ENCODE measurements around the gene STEAP4. TPM values are rescaled to one million over a fixed set of nuclear protein-coding genes. Genes with fewer than 3 reads are reported as not detected.

Gene STEAP4
- polyA plus RNA-seq, 1 donor (not counting 4 experiments of a cell fraction or from before 2014, with no cell fraction given): 2.0 TPM

GRCh38 chr7:88300401-88300945, 6.2 kb downstream of the STEAP4 start:
- dilution Hi-C loops (cut with MboI; ENCODE audit: extremely low pct_ligation_motif_present, low sequenced_read_pairs): no loop called here
- H3K79me2 ChIP-seq (ENCODE audit: control insufficient read depth, insufficient read depth, low read length): no peaks in the 10 kb centered on the region
- DNase-seq (ENCODE audit: low read depth, low spot score) (no peak), FAIRE-seq (no peak)
- no peaks in the 10 kb centered on the region for H3K9me3 ChIP-seq (ENCODE audit: control insufficient read depth, low read depth, low read length)
- H3K27ac ChIP-seq (ENCODE audit: control insufficient read depth, insufficient read depth, low read length): no peak overlapping the region
- H3K9me1 ChIP-seq (ENCODE audit: control insufficient read depth, extremely low read depth, insufficient read depth, low read length): no peaks in the 10 kb centered on the region
- no peak overlapping the region for H3K4me2 ChIP-seq (ENCODE audit: control insufficient read depth, extremely low read depth, insufficient read depth, low read depth, low read length)
- H3K9ac ChIP-seq (ENCODE audit: control insufficient read depth, extremely low read depth, insufficient read depth, low read length): no peak overlapping the region
- H3K27me3 ChIP-seq (ENCODE audit: control insufficient read depth, extremely low read depth, insufficient read depth, low read length): no peaks in the 10 kb centered on the region
- H2AFZ ChIP-seq (ENCODE audit: control insufficient read depth, low read length): no peak overlapping the region
- TF ChIP-seq CTCF (optimal IDR thresholded peaks at IDR 0.05 in 1 of 3, IDR thresholded peaks at IDR 0.05 in 1 of 3, conservative IDR thresholded peaks at IDR 0.05 in 1 of 3; ENCODE audit: extremely low read depth in 1 of 3, insufficient read depth in 2 of 3, low read length in 3 of 3) (no peak), EZH2 (IDR thresholded peaks at IDR 0.05; ENCODE audit: low read length) (no peak)
- H3K36me3 ChIP-seq (ENCODE audit: control insufficient read depth in 2 of 2, extremely low read depth in 1 of 2, insufficient read depth in 2 of 2, low read length in 2 of 2): no peaks in the 10 kb centered on the region
- H3K4me3 ChIP-seq (ENCODE audit: control insufficient read depth in 2 of 3, extremely low read depth in 1 of 3, insufficient read depth in 2 of 3, low read depth in 1 of 3, low read length in 3 of 3): no peak overlapping the region
- no peaks in the 10 kb centered on the region for H3K4me1 ChIP-seq (ENCODE audit: control insufficient read depth, extremely low read depth, insufficient read depth, low read length)
- no peaks in the 10 kb centered on the region for H4K20me1 ChIP-seq (ENCODE audit: control insufficient read depth, extremely low read depth, insufficient read depth, low read length)

GRCh38 chr7:88299126-88299525, 7.6 kb downstream of the STEAP4 start:
- Histone ChIP-seq H3K4me3 (ENCODE audit: control insufficient read depth in 2 of 3, extremely low read depth in 1 of 3, insufficient read depth in 2 of 3, low read depth in 1 of 3, low read length in 3 of 3) (no peak overlapping the region), H3K27me3 (ENCODE audit: control insufficient read depth, extremely low read depth, insufficient read depth, low read length) (no peaks in the 10 kb centered on the region), H4K20me1 (ENCODE audit: control insufficient read depth, extremely low read depth, insufficient read depth, low read length) (no peaks in the 10 kb centered on the region), H3K9ac (ENCODE audit: control insufficient read depth, extremely low read depth, insufficient read depth, low read length) (no peak overlapping the region), H3K79me2 (ENCODE audit: control insufficient read depth, insufficient read depth, low read length) (no peaks in the 10 kb centered on the region), H2AFZ (ENCODE audit: control insufficient read depth, low read length) (no peak overlapping the region), H3K27ac (ENCODE audit: control insufficient read depth, insufficient read depth, low read length) (no peak overlapping the region), H3K9me1 (ENCODE audit: control insufficient read depth, extremely low read depth, insufficient read depth, low read length) (no peaks in the 10 kb centered on the region), H3K4me1 (ENCODE audit: control insufficient read depth, extremely low read depth, insufficient read depth, low read length) (no peaks in the 10 kb centered on the region), H3K4me2 (ENCODE audit: control insufficient read depth, extremely low read depth, insufficient read depth, low read depth, low read length) (no peak overlapping the region), H3K36me3 (ENCODE audit: control insufficient read depth in 2 of 2, extremely low read depth in 1 of 2, insufficient read depth in 2 of 2, low read length in 2 of 2) (no peaks in the 10 kb centered on the region), H3K9me3 (ENCODE audit: control insufficient read depth, low read depth, low read length) (no peaks in the 10 kb centered on the region)
- FAIRE-seq (no peak), DNase-seq (ENCODE audit: low read depth, low spot score) (no peak)
- dilution Hi-C loops (cut with MboI; ENCODE audit: extremely low pct_ligation_motif_present, low sequenced_read_pairs): no loop called here
- TF ChIP-seq EZH2 (IDR thresholded peaks at IDR 0.05; ENCODE audit: low read length): no peak
- TF ChIP-seq CTCF (optimal IDR thresholded peaks at IDR 0.05 in 1 of 3, IDR thresholded peaks at IDR 0.05 in 1 of 3, conservative IDR thresholded peaks at IDR 0.05 in 1 of 3; ENCODE audit: extremely low read depth in 1 of 3, insufficient read depth in 2 of 3, low read length in 3 of 3): no peak

Measured in keratinocyte (primary cell).